BJ (cell line): ENCODE data around the gene CANT1. TPM values are rescaled to one million over a fixed set of nuclear protein-coding genes. Genes with fewer than 3 reads are reported as not detected.
A peak's percentile ranks its signal among the peaks of the same experiment; 100 is the strongest.

Source experiments
- CTCF ChIA-PET: fragments of 350-600 bp; formaldehyde crosslinking; extraction: SDS; loops from one replicate; lab custom pipeline; 2021; ENCODE audit warnings: antibody characterized with exemption, inconsistent platforms; lab: Yijun Ruan, JAX
- POLR2A ChIA-PET: fragments of 300-600 bp; sonication (Branson Sonifier 250); formaldehyde crosslinking; extraction: SDS; loops from one replicate; lab custom pipeline; 2021; ENCODE audit warnings: antibody characterized with exemption; lab: Charles Lee
- DNase-seq: peaks from one replicate; pipeline ENCODE4 v3.0.0-alpha.2; 2011; ENCODE audit warnings: low read depth
- H3K27me3 ChIP-seq: 2 replicates; pipeline ENCODE4 v1.6.0; 2011; ENCODE audit warnings: low read length; ENCODE audit not compliant: control insufficient read depth, insufficient read depth
- H3K36me3 ChIP-seq: 2 replicates; pipeline ENCODE4 v1.5.1; 2011; ENCODE audit warnings: low read length; ENCODE audit not compliant: control insufficient read depth, insufficient read depth
- H3K4me3 ChIP-seq: 2 replicates; pipeline ENCODE4 v1.5.1; 2011; ENCODE audit warnings: low read depth, mild to moderate bottlenecking, control low read depth, low read length
- polyA plus RNA-seq: library from polyadenylated mRNA; depleted of rRNA; stranded (reverse); fragments of >200 nt; gene quantifications from 2 replicates; pipeline ENCODE4 v1.2.3, GENCODE V29; 2011
- TF ChIP-seq, protein P1 (sequence below): IDR thresholded peaks from 2 replicates; pipeline ENCODE4 v1.5.1; 2011; ENCODE audit warnings: low read depth, mild to moderate bottlenecking, control low read depth, inconsistent platforms, low read length, moderate library complexity; ENCODE audit not compliant: insufficient read depth

CANT1 gene
- polyA plus RNA-seq, 1 experiment, result 83.5 TPM

GRCh38 chr17:79008666-79009387 is 737 bp downstream of the CANT1 start:
- ChIA-PET CTCF (interaction anchor here (0.7 to 0.8 kb wide), 3 partner anchors 10 to 700 kb away, joined by 3 read pairs; no protein-coding TSS in a partner anchor), POLR2A (interaction anchor here (0.6 kb wide), 3 partner anchors 11 to 87 kb away, joined by 3 to 13 read pairs (median 4); no protein-coding TSS in a partner anchor)
- Histone ChIP-seq H3K36me3 (peaks cover 6% of the 10 kb centered on the region; the same call in 1 of the 2 replicates), H3K27me3 (no peaks in the 10 kb centered on the region), H3K4me3 (peak overlapping the region; percentile 87)
- no peak for DNase-seq
- TF ChIP-seq, protein P1, sequence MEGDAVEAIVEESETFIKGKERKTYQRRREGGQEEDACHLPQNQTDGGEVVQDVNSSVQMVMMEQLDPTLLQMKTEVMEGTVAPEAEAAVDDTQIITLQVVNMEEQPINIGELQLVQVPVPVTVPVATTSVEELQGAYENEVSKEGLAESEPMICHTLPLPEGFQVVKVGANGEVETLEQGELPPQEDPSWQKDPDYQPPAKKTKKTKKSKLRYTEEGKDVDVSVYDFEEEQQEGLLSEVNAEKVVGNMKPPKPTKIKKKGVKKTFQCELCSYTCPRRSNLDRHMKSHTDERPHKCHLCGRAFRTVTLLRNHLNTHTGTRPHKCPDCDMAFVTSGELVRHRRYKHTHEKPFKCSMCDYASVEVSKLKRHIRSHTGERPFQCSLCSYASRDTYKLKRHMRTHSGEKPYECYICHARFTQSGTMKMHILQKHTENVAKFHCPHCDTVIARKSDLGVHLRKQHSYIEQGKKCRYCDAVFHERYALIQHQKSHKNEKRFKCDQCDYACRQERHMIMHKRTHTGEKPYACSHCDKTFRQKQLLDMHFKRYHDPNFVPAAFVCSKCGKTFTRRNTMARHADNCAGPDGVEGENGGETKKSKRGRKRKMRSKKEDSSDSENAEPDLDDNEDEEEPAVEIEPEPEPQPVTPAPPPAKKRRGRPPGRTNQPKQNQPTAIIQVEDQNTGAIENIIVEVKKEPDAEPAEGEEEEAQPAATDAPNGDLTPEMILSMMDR, result no peak

DNA sequence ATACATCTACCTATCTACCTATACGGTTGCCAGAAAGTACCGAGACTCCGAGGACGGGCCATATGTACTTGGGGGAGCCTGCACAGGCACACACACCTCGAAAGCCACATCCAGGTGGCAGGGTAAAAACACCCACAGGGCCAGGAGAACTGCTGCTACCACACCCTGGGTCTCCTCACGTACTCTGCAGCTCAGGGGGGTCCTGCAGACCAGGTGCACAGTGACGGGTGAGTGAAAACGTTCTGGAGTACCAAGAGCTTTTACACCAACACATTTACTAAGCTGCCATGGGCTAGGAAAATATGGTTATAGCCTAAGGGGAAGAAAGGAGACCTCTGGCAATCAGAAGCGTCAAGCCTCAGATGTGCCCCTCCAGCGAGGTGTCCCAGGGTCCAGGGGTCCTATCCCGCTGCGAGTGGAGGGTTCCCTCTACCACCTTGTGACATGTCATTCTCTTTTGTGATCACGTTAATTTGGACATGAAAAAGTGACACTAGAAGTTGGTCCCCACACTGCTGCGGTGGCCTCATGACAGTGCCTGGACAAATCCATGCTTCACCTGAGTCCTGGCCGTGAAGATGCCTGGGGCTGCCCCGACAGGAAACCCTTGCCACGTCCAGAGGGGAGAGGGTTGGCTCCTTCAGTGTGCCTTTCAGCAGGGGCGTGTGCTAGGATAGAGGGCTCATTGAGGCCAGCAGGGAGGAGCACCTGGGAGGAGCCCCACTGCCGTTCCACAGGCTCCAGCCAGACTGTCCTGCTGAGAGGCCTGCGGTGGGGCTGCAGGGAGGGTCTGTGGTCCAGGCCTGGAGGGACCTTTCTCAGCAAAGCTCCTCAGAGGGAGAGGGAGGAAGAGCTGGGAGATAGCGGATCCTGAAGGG is 1.8 kb downstream of the CANT1 start:
- TF ChIP-seq, protein P1, result no peak
- Histone ChIP-seq H3K27me3 (no peaks in the 10 kb centered on the region), H3K36me3 (peaks cover 6% of the 10 kb centered on the region; the same call in 1 of the 2 replicates), H3K4me3 (no peak overlapping the region)
- no peak for DNase-seq
- CTCF ChIA-PET, result interaction anchor here (0.7 to 0.8 kb wide), 3 partner anchors 11 to 701 kb away, joined by 3 read pairs; no protein-coding TSS in a partner anchor
- POLR2A ChIA-PET, result no interaction called here

GRCh38 chr17:79006794-79007503 is 2.6 kb downstream of the CANT1 start:
- no peak overlapping the region for H3K4me3 ChIP-seq
- no peak for DNase-seq
- H3K27me3 ChIP-seq, result no peaks in the 10 kb centered on the region
- TF ChIP-seq, protein P1, result no peak
- ChIA-PET POLR2A (no interaction called here), CTCF (no interaction called here)
- peaks cover 9% of the 10 kb centered on the region for H3K36me3 ChIP-seq

GRCh38 chr17:79006046-79006445 is 3.5 kb downstream of the CANT1 start:
- TF ChIP-seq, protein P1, result no peak
- DNase-seq, result no peak
- H3K36me3 ChIP-seq, result peaks cover 9% of the 10 kb centered on the region
- POLR2A ChIA-PET, result no interaction called here
- CTCF ChIA-PET, result no interaction called here
- H3K4me3 ChIP-seq, result no peak overlapping the region
- H3K27me3 ChIP-seq, result no peaks in the 10 kb centered on the region
